ENCODE measurements around the gene PPFIA3. TPM values are rescaled to one million over a fixed set of nuclear protein-coding genes. Genes with fewer than 3 reads are reported as not detected.

Gene PPFIA3
- total RNA-seq, 1 experiment from 2014 or later, result 27.3 TPM

DNA sequence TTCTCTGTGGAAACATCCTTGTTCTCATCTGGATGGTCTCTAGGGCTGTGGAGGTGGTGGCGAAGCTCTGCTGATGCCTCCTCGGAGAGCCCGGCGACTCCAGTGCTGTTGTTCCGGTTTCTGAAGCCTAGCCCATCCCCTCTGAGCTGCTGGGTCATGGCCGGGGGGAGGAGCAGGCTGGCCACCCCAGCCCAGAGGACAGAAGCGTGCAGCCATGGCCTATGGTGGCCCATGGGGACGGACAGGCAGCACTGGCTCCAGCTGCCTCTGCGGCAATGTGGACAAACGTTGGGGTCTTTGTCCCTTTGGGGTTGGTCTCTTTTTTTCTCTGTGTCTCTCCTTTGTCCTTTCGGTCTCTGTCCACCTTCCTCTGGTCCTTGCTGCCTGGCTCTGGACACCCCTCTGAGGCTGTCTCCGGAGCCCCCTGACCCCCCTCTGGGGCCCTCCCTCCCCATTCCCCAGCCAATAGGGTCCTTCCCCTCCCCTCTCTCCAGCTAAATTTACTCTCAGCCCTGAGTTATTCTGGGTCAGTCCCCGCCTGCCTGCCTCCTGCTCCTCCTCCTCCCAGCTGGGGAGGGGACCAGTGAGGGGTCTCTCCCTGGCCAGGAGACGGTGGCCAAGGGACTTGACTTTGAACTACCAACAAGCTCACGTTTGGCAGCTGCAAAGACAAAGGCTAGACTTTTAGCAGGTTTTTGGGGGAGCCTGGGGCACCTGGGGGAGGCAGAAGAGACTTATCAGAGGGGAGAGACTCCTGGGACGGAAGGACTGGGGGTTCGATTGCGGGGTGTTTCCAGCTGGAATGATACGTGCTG lies 35.9 kb downstream of the PPFIA3 start, which contains the start of gene HRC (continued):
- TF ChIP-seq CREB1 (CRISPR knock-in tag; IDR thresholded peaks at IDR 0.05) (no peak), MXD4 (CRISPR knock-in tag; IDR thresholded peaks at IDR 0.05; ENCODE audit: borderline replicate concordance) (no peak), PRRX2 (CRISPR knock-in tag; IDR thresholded peaks at IDR 0.05) (no peak), ZNF121 (CRISPR knock-in tag; IDR thresholded peaks at IDR 0.05) (no peak)
- TF ChIP-seq, protein P1, sequence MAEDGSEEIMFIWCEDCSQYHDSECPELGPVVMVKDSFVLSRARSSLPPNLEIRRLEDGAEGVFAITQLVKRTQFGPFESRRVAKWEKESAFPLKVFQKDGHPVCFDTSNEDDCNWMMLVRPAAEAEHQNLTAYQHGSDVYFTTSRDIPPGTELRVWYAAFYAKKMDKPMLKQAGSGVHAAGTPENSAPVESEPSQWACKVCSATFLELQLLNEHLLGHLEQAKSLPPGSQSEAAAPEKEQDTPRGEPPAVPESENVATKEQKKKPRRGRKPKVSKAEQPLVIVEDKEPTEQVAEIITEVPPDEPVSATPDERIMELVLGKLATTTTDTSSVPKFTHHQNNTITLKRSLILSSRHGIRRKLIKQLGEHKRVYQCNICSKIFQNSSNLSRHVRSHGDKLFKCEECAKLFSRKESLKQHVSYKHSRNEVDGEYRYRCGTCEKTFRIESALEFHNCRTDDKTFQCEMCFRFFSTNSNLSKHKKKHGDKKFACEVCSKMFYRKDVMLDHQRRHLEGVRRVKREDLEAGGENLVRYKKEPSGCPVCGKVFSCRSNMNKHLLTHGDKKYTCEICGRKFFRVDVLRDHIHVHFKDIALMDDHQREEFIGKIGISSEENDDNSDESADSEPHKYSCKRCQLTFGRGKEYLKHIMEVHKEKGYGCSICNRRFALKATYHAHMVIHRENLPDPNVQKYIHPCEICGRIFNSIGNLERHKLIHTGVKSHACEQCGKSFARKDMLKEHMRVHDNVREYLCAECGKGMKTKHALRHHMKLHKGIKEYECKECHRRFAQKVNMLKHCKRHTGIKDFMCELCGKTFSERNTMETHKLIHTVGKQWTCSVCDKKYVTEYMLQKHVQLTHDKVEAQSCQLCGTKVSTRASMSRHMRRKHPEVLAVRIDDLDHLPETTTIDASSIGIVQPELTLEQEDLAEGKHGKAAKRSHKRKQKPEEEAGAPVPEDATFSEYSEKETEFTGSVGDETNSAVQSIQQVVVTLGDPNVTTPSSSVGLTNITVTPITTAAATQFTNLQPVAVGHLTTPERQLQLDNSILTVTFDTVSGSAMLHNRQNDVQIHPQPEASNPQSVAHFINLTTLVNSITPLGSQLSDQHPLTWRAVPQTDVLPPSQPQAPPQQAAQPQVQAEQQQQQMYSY (CRISPR knock-in tag; IDR thresholded peaks at IDR 0.05), result no peak

DNA sequence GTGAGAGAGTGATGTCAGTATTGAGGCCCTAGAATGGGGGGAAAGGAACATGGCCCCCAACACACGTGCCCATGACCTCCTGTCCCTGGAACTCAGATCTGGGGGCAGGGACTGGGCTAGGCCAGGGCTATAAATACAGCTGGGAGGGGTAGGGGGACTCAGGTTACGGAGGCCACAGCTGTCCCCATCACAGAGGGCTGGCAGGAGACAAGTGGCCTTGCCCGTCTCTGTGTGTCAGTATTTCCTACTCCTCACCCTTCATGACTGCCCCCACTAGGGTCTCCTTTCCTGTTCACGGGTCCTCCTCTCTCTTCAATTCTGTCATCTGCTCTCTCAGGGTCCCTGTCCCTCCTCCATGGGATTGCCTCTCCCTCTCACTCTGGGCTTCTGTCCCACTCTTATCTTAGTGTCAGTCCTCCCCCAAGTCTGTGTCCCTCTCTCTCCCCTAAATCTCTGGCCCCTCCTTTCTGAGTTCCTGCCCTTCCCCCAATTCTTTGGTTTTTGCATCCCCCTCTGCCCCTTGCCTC lies 36.5 kb downstream of the PPFIA3 start:
- CTCF ChIA-PET, result interaction anchor here (0.6 to 1.9 kb wide), 10 partner anchors 9 to 69 kb away, joined by 3 to 12 read pairs (median 4); partner anchors contain the start of gene LIN7B
- ATAC-seq (no peak), DNase-seq (ENCODE audit: low spot score) (no peak)
- POLR2A ChIA-PET, result interaction anchor here (0.6 kb wide), 2 partner anchors 231 to 347 kb away, joined by 3 to 6 read pairs; no protein-coding TSS in a partner anchor
- H3K4me3 Mint-ChIP-seq, result peak overlapping the region; percentile 51
- H3K27me3 Mint-ChIP-seq (ENCODE audit: low read depth), result peaks cover 76% of the 10 kb centered on the region
- H3K4me1 Mint-ChIP-seq, result peaks cover 32% of the 10 kb centered on the region
- peaks cover 9% of the 10 kb centered on the region; the same call in 1 of the 2 replicates for H3K36me3 Mint-ChIP-seq
- no peak overlapping the region; the same call in 1 of the 2 replicates for H3K27ac Mint-ChIP-seq
- peaks cover 14% of the 10 kb centered on the region for H3K9me3 Mint-ChIP-seq
- TF ChIP-seq NFYB (CRISPR knock-in tag; conservative IDR thresholded peaks at IDR 0.05; ENCODE audit: low read depth) (no peak), NFATC4 (CRISPR knock-in tag; IDR thresholded peaks at IDR 0.05) (no peak), ZBTB21 (CRISPR knock-in tag; IDR thresholded peaks at IDR 0.05; ENCODE audit: borderline replicate concordance) (no peak), EMX1 (CRISPR knock-in tag; IDR thresholded peaks at IDR 0.05) (no peak)
- TF ChIP-seq, protein P2, sequence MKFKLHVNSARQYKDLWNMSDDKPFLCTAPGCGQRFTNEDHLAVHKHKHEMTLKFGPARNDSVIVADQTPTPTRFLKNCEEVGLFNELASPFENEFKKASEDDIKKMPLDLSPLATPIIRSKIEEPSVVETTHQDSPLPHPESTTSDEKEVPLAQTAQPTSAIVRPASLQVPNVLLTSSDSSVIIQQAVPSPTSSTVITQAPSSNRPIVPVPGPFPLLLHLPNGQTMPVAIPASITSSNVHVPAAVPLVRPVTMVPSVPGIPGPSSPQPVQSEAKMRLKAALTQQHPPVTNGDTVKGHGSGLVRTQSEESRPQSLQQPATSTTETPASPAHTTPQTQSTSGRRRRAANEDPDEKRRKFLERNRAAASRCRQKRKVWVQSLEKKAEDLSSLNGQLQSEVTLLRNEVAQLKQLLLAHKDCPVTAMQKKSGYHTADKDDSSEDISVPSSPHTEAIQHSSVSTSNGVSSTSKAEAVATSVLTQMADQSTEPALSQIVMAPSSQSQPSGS (CRISPR knock-in tag; IDR thresholded peaks at IDR 0.05; ENCODE audit: borderline replicate concordance, low read depth), result no peak
- TF ChIP-seq, protein P3, sequence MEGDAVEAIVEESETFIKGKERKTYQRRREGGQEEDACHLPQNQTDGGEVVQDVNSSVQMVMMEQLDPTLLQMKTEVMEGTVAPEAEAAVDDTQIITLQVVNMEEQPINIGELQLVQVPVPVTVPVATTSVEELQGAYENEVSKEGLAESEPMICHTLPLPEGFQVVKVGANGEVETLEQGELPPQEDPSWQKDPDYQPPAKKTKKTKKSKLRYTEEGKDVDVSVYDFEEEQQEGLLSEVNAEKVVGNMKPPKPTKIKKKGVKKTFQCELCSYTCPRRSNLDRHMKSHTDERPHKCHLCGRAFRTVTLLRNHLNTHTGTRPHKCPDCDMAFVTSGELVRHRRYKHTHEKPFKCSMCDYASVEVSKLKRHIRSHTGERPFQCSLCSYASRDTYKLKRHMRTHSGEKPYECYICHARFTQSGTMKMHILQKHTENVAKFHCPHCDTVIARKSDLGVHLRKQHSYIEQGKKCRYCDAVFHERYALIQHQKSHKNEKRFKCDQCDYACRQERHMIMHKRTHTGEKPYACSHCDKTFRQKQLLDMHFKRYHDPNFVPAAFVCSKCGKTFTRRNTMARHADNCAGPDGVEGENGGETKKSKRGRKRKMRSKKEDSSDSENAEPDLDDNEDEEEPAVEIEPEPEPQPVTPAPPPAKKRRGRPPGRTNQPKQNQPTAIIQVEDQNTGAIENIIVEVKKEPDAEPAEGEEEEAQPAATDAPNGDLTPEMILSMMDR (IDR thresholded peaks at IDR 0.05), result no peak
- TF ChIP-seq, protein P4, sequence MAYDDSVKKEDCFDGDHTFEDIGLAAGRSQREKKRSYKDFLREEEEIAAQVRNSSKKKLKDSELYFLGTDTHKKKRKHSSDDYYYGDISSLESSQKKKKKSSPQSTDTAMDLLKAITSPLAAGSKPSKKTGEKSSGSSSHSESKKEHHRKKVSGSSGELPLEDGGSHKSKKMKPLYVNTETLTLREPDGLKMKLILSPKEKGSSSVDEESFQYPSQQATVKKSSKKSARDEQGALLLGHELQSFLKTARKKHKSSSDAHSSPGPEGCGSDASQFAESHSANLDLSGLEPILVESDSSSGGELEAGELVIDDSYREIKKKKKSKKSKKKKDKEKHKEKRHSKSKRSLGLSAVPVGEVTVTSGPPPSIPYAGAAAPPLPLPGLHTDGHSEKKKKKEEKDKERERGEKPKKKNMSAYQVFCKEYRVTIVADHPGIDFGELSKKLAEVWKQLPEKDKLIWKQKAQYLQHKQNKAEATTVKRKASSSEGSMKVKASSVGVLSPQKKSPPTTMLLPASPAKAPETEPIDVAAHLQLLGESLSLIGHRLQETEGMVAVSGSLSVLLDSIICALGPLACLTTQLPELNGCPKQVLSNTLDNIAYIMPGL (CRISPR knock-in tag; IDR thresholded peaks at IDR 0.05), result no peak
